Sigmoid colon (tissue), 7 donors: Measurements from ENCODE around the gene GPC4. TPM values are rescaled to one million over a fixed set of nuclear protein-coding genes. Genes with fewer than 3 reads are reported as not detected.

Experiments used
- DNase-seq: peaks from one replicate; pipeline ENCODE4 v3.0.0-alpha.2; 2019
- H3K27ac ChIP-seq, 4 donors: fragments of 200-600 bp; sonication (generic); one replicate each; pipeline ENCODE4 v1.5.1; 2016 to 2019; ENCODE audit warnings: mild to moderate bottlenecking in 1 of 4
- H3K27me3 ChIP-seq, 3 donors: fragments of 200-600 bp; sonication (generic); one replicate each; pipeline ENCODE4 v1.5.1; 2019; ENCODE audit warnings: mild to moderate bottlenecking in 1 of 3
- H3K36me3 ChIP-seq, 4 donors: fragments of 200-600 bp; sonication (generic); one replicate each; pipeline ENCODE4 v1.5.1; 2016 to 2019
- H3K4me1 ChIP-seq, 4 donors: fragments of 200-600 bp; sonication (generic); one replicate each; pipeline ENCODE4 v1.5.1; 2017 to 2019
- H3K4me3 ChIP-seq, 4 donors: fragments of 200-600 bp; sonication (generic); one replicate each; pipeline ENCODE4 v1.5.1; 2017 to 2019; ENCODE audit warnings: mild to moderate bottlenecking in 2 of 4, moderate library complexity in 1 of 4
- H3K9me3 ChIP-seq, 4 donors: fragments of 200-600 bp in 3 of 4; sonication (generic) in 3 of 4; one replicate each; pipeline versions ENCODE4 v1.5.1 to v1.6.1; 2013 to 2019
- CTCF ChIP-seq, 4 experiments: fragments of 450-650 bp in 3 of 4; fragments of 200-600 bp in 1 of 4; IDR thresholded peaks; one replicate each; pipeline ENCODE4 v1.5.1; 2016 to 2019; ENCODE audit warnings: antibody characterized with exemption in 4 of 4, mild to moderate bottlenecking in 3 of 4, moderate library complexity in 2 of 4
- EP300 ChIP-seq, 4 donors: sonication (generic); formaldehyde crosslinking; IDR thresholded peaks; one replicate each; pipeline ENCODE4 v1.6.1; 2017; ENCODE audit warnings: antibody characterized with exemption in 4 of 4
- POLR2A ChIP-seq, 2 donors: fragments of 450-650 bp; IDR thresholded peaks; one replicate each; pipeline ENCODE4 v1.6.1; 2016; ENCODE audit warnings: antibody characterized with exemption in 2 of 2, mild to moderate bottlenecking in 2 of 2, moderate library complexity in 2 of 2
- POLR2AphosphoS5 ChIP-seq, 4 donors: sonication (generic); formaldehyde crosslinking; IDR thresholded peaks; one replicate each; pipeline ENCODE4 v1.6.1; 2017; ENCODE audit warnings: antibody characterized with exemption in 4 of 4
- WGBS, 2 donors: extraction: QIAGEN DNeasy Blood & Tissue Kit; methylation state at CpG; one replicate each; pipeline ENCODE4 v1.1.7; 2013; 5-methylcytosine and 5-hydroxymethylcytosine counted together
- intact Hi-C: fragments of 100-400 bp; cut with DNase I; formaldehyde crosslinking; loops from one replicate; pipeline ENCODE4 v1.15.1; 2023
- polyA plus RNA-seq, 3 donors: library from polyadenylated mRNA; stranded (reverse); fragments of 200-250 nt; gene quantifications; one replicate each; pipeline ENCODE4 v1.2.3, GENCODE V29; 2013
- total RNA-seq, 4 donors: library from RNA; depleted of rRNA; stranded (reverse); fragments of >200 nt; gene quantifications; one replicate each; pipeline ENCODE4 v1.1.0, GENCODE V29; 2016
- donor health status: healthy with polysubstance abuse.
- donor health status: Bipolar disorder and iron deficiency.
- donor health status: healthy.

Gene GPC4
- total and polyA plus RNA-seq, 7 donors: 1.2 to 45.7 (median 25.3) TPM

- no peak for DNase-seq
- TF ChIP-seq CTCF (IDR thresholded peaks at IDR 0.05): no peak
- intact Hi-C loops: no loop called here
- no peaks in the 10 kb centered on the region for H3K4me1 ChIP-seq
- no peak overlapping the region for H3K27ac ChIP-seq
- no peaks in the 10 kb centered on the region for H3K27me3 ChIP-seq
- H3K9me3 ChIP-seq: no peaks in the 10 kb centered on the region
- 87 to 88% methylated on average over 4 of the region's 4 CpGs for WGBS, 2 donors
- H3K36me3 ChIP-seq: no peaks in the 10 kb centered on the region
- no peak overlapping the region for H3K4me3 ChIP-seq
These were observed 142.1 kb downstream of the GPC4 start for GRCh38 chrX:133273180-133273579.

- Histone ChIP-seq H3K4me1 (peaks cover 0 to 7% (median 2%) of the 10 kb centered on the region in 4 donors), H3K36me3 (no peaks in the 10 kb centered on the region), H3K27ac (no peak overlapping the region), H3K27me3 (no peaks in the 10 kb centered on the region), H3K4me3 (no peak overlapping the region), H3K9me3 (no peaks in the 10 kb centered on the region)
- 82 to 87% methylated on average over 2 of the region's 2 CpGs for WGBS, 2 donors
- intact Hi-C loops: no loop called here
- no peak for DNase-seq
- TF ChIP-seq EP300 (IDR thresholded peaks at IDR 0.05) (no peak), POLR2AphosphoS5 (IDR thresholded peaks at IDR 0.05) (no peak), CTCF (IDR thresholded peaks at IDR 0.05) (no peak), POLR2A (IDR thresholded peaks at IDR 0.05) (no peak)
These were observed 146.1 kb downstream of the GPC4 start for GRCh38 chrX:133269168-133269567.

- H3K27ac ChIP-seq: peak overlapping the region in 1 of 4 donors; percentile 0
- WGBS, 2 donors: 91 to 94% methylated on average over 2 of the region's 2 CpGs
These were observed 147.7 kb downstream of the GPC4 start for GRCh38 chrX:133267621-133268020.

DNA sequence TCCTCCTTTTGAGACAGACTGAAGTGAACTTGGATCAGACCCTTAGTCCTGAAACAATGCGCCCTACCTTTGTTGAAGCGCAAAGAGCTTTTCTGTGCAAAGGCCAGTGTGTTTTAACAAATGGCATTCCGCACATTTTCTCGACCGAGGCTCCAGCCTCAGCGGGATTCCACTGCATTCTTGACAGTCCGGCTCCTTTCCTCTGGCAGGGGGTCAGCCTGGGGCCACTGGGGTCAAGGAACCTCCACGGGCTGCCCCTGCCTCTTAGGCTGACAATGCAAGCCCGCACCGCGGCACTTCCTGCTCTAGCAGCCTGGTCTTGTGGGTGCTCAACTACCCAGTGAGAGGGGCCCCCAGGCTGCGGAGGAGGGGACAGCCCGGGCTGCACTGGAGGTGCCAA lies 150.0 kb downstream of the GPC4 start:
- DNase-seq: no peak
- peaks cover 0 to 7% (median 2%) of the 10 kb centered on the region in 4 donors for H3K4me1 ChIP-seq
- no peaks in the 10 kb centered on the region for H3K9me3 ChIP-seq
- peak overlapping the region in 2 of 4 donors; percentile 9 to 13 for H3K4me3 ChIP-seq
- no peaks in the 10 kb centered on the region for H3K36me3 ChIP-seq
- H3K27ac ChIP-seq: peak overlapping the region in 2 of 4 donors; percentile 40 to 55
- no peaks in the 10 kb centered on the region for H3K27me3 ChIP-seq
- intact Hi-C loops: no loop called here
- 28 to 62% methylated on average over 13 of the region's 13 CpGs for WGBS, 2 donors
- TF ChIP-seq EP300 (IDR thresholded peaks at IDR 0.05) (no peak), CTCF (IDR thresholded peaks at IDR 0.05) (no peak)

More at GRCh38 chrX:133267621-133268020, 147.7 kb downstream of the GPC4 start:
- TF ChIP-seq POLR2A (IDR thresholded peaks at IDR 0.05) (no peak), POLR2AphosphoS5 (IDR thresholded peaks at IDR 0.05) (no peak), CTCF (IDR thresholded peaks at IDR 0.05) (no peak), EP300 (IDR thresholded peaks at IDR 0.05) (no peak)
- H3K4me1 ChIP-seq: peaks cover 0 to 7% (median 2%) of the 10 kb centered on the region in 4 donors
- DNase-seq: no peak
- H3K27me3 ChIP-seq: no peaks in the 10 kb centered on the region
- H3K36me3 ChIP-seq: no peaks in the 10 kb centered on the region
- intact Hi-C loops: no loop called here
- H3K9me3 ChIP-seq: no peaks in the 10 kb centered on the region
- no peak overlapping the region for H3K4me3 ChIP-seq

DNA sequence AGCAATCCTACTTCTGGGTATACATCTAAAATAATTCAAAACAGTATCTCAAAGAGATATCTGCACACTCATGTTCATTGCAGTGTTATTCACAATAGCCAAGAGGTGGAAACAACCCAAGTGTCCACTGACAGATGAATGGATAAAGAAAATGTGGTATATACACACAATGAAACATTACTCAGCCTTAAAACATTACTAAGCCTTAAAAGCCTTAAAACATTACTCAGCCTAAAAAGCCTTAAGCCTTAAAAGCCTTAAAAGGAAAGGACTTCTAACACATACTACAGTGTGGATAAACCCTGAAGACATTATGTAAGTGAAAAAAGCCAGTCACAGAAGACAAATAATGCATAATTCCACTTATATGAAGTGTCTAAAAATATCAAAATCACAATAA lies 156.8 kb downstream of the GPC4 start:
- intact Hi-C loops: no loop called here
- TF ChIP-seq CTCF (IDR thresholded peaks at IDR 0.05) (no peak), POLR2AphosphoS5 (IDR thresholded peaks at IDR 0.05) (peak in 1 of 4 donors; percentile 35), POLR2A (IDR thresholded peaks at IDR 0.05) (no peak), EP300 (IDR thresholded peaks at IDR 0.05) (no peak)
- Histone ChIP-seq H3K27me3 (no peaks in the 10 kb centered on the region), H3K4me1 (peaks cover 0 to 13% (median 0%) of the 10 kb centered on the region in 4 donors), H3K4me3 (no peak overlapping the region), H3K36me3 (no peaks in the 10 kb centered on the region), H3K27ac (peak overlapping the region in 3 of 4 donors; percentile 23 to 62 (median 50)), H3K9me3 (no peaks in the 10 kb centered on the region)
- DNase-seq: no peak
